K562 (cell line): ENCODE measurements around the gene EEA1. TPM values are rescaled to one million over a fixed set of nuclear protein-coding genes. Genes with fewer than 3 reads are reported as not detected.

ENCODE experiments used
- ATAC-seq: fragments of 200-7000 bp; cut with Tn5 transposase; 3 replicates; pipeline ENCODE4 v1.9.1; 2020; ENCODE audit warnings: moderate library complexity
- BruUV-seq: library from RNA; stranded (reverse); fragments of 400-500 nt; replicated peaks from 2 replicates; lab custom pipeline; 2021; lab: Mats Ljungman, UMichigan
- CTCF ChIA-PET: fragments of 300-600 bp; formaldehyde crosslinking; extraction: SDS; loops from one replicate; lab custom pipeline; 2021; ENCODE audit warnings: low intra/inter-chr PET ratio; lab: Yijun Ruan, JAX
- POLR2A ChIA-PET: fragments of 300-600, 350-650 bp; sonication (Branson Sonifier 250); formaldehyde crosslinking; extraction: SDS; loops from one replicate; lab custom pipeline; 2021; ENCODE audit warnings: antibody characterized with exemption, inconsistent platforms; lab: Yijun Ruan, JAX
- DNase-seq, 4 experiments: peaks; one replicate each; pipeline versions ENCODE4 v3.0.0 to v3.0.0-alpha.2; 2011 to 2018; ENCODE audit warnings: low spot score in 3 of 4, mixed read lengths in 3 of 4; ENCODE audit errors: extremely low read depth in 1 of 4
- FAIRE-seq: peaks from 2 replicates; lab custom pipeline; 2011; peaks lifted over from hg19 to GRCh38; lab: Jason Lieb, UNC
- H2AFZ ChIP-seq: 2 replicates; pipeline ENCODE4 v1.6.0; 2011; ENCODE audit warnings: low read depth, low read length, control low read depth, inconsistent platforms
- H3K27ac ChIP-seq: fragments of 200-600 bp; 3 replicates; pipeline ENCODE4 v1.8.0; 2011; ENCODE audit warnings: low read depth, mild to moderate bottlenecking, control low read depth, inconsistent platforms, low read length, moderate library complexity, mixed read lengths; ENCODE audit errors: extremely low read depth
- H3K27me3 ChIP-seq, 2 experiments: fragments of 300-600 bp in 1 of 2; 2 replicates in 1 of 2; 3 replicates in 1 of 2; pipeline versions ENCODE4 v1.6.0 to v1.8.0; 2011; ENCODE audit warnings: inconsistent platforms in 2 of 2, low read length in 2 of 2, mild to moderate bottlenecking in 1 of 2, mixed read lengths in 1 of 2, moderate library complexity in 1 of 2; ENCODE audit not compliant: control insufficient read depth in 2 of 2, insufficient read depth in 2 of 2
- H3K36me3 ChIP-seq: fragments of 300-600 bp; 3 replicates; pipeline ENCODE4 v1.8.0; 2011; ENCODE audit warnings: mild to moderate bottlenecking, low read length, inconsistent platforms; ENCODE audit not compliant: control insufficient read depth, insufficient read depth
- H3K4me1 ChIP-seq, 2 experiments: fragments of 200-600 bp in 1 of 2; replicated peaks in 1 of 2; 2 replicates in 1 of 2; 3 replicates in 1 of 2; pipeline versions ENCODE4 v1.5.1 to v1.8.0; 2011; ENCODE audit warnings: inconsistent platforms in 2 of 2, low read length in 2 of 2, mild to moderate bottlenecking in 1 of 2, mixed read lengths in 1 of 2, moderate library complexity in 1 of 2; ENCODE audit not compliant: control insufficient read depth in 2 of 2, insufficient read depth in 2 of 2
- H3K4me2 ChIP-seq: 2 replicates; pipeline ENCODE4 v1.6.1; 2011; ENCODE audit warnings: low read length, control low read depth, inconsistent platforms, mixed read lengths; ENCODE audit not compliant: insufficient read depth
- H3K4me3 ChIP-seq: fragments of 200-600 bp; sonication (generic), shearing (Covaris generic); 2 replicates; pipeline ENCODE4 v1.5.1; 2016; ENCODE audit warnings: control low read depth, inconsistent platforms
- H3K79me2 ChIP-seq: fragments of 200-600 bp; 3 replicates; pipeline ENCODE4 v1.8.0; 2011; ENCODE audit warnings: low read length, inconsistent platforms; ENCODE audit not compliant: control insufficient read depth, insufficient read depth
- H3K9ac ChIP-seq, 2 experiments: 2 replicates each; pipeline versions ENCODE4 v1.6.0 to v1.6.1; 2011; ENCODE audit warnings: low read depth in 2 of 2, low read length in 2 of 2, control low read depth in 1 of 2, inconsistent platforms in 1 of 2, mild to moderate bottlenecking in 1 of 2, mixed read lengths in 1 of 2; ENCODE audit not compliant: insufficient read depth in 1 of 2
- H3K9me1 ChIP-seq: one replicate; pipeline ENCODE4 v1.6.0; 2011; ENCODE audit warnings: inconsistent platforms, mild to moderate bottlenecking, low read length, moderate library complexity; ENCODE audit not compliant: control insufficient read depth, insufficient read depth
- H3K9me3 ChIP-seq: replicated peaks from 2 replicates; pipeline ENCODE4 v1.5.1; 2011; ENCODE audit warnings: low read depth, low read length, inconsistent platforms; ENCODE audit not compliant: control insufficient read depth, insufficient read depth
- H4K20me1 ChIP-seq: replicated peaks from 2 replicates; pipeline ENCODE4 v1.6.1; 2011; ENCODE audit warnings: low read length, inconsistent platforms, mixed read lengths; ENCODE audit not compliant: control insufficient read depth, insufficient read depth
- MYNN ChIP-seq, 2 experiments: sonication (generic); formaldehyde crosslinking in 1 of 2; IDR thresholded peaks; 2 replicates each; pipeline versions ENCODE4 v1.5.0 to v1.6.1; 2016 to 2020; ENCODE audit warnings: antibody characterized with exemption in 1 of 2, missing genetic modification reagents in 1 of 2
- ZNF398 ChIP-seq: fragments of 250-450 bp; sonication (Bioruptor Pico); IDR thresholded peaks from 2 replicates; pipeline ENCODE4 v1.8.0; 2021; ENCODE audit warnings: moderate library complexity, mild to moderate bottlenecking, inconsistent platforms
- WGBS: fragments of 100-300 bp; shearing (Covaris generic); methylation state at CpG from one replicate; pipeline ENCODE4 v1.1.6; 2016; ENCODE audit warnings: low coverage, mixed read lengths; ENCODE audit not compliant: insufficient coverage; ENCODE audit errors: missing lambda C conversion rate; 5-methylcytosine and 5-hydroxymethylcytosine counted together
- in situ Hi-C: fragments of 300-500 bp; cut with MboI; formaldehyde crosslinking; loops from 4 replicates; pipeline ENCODE4 v1.15.0; 2018; ENCODE audit warnings: inconsistent platforms, mixed read lengths
- intact Hi-C: fragments of 100-400 bp; cut with micrococcal nuclease; formaldehyde crosslinking; loops from 2 replicates; pipeline ENCODE4 v1.14.2; 2022
- polyA plus RNA-seq, 8 experiments: library from polyadenylated mRNA; depleted of rRNA in 4 of 8; stranded (reverse) in 5 of 8; unstranded in 3 of 8; fragments of >200 nt; fragmentation: Nextera tagmentation in 2 of 8; fragmentation: Illumina TruSeq in 1 of 8; extraction: Ambion mirVana in 2 of 8; extraction: Trizol in 1 of 8; gene quantifications; 2 replicates each; pipeline versions ENCODE4 v1.2.1 to v1.2.3, GENCODE V29; 2011 to 2014; ENCODE audit warnings: inconsistent platforms in 1 of 8, missing spikeins in 1 of 8
- total RNA-seq, 7 experiments: library from RNA; depleted of rRNA in 6 of 7; stranded (reverse); fragments of >200 nt in 6 of 7; fragmentation: Illumina TruSeq in 2 of 7; extraction: Trizol in 2 of 7; gene quantifications; 2 replicates each; pipeline versions ENCODE4 v1.2.1 to v1.2.3, GENCODE V29; 2011 to 2021; ENCODE audit warnings: low replicate concordance in 1 of 7

The EEA1 gene
- total and polyA plus RNA-seq, 9 of the 15 experiments (the other 6 are each of a cell fraction or from before 2014, with no cell fraction given), result 3.5 to 17.1 (median 7.5) TPM

- no TSS peak for BruUV-seq
- WGBS, result 66% methylated on average over 4 of the region's 4 CpGs
- Histone ChIP-seq H3K4me3 (no peak overlapping the region), H3K4me1 (peaks cover 8 to 15% of the 10 kb centered on the region in 2 experiments; a peak in 3 of 5 replicates), H2AFZ (no peak overlapping the region), H4K20me1 (0 out of 2 replicates have a peak, but pooled peaks cover 4% of the 10 kb centered on the region), H3K36me3 (peaks cover 6% of the 10 kb centered on the region; the same call in 2 of the 3 replicates), H3K27me3 (no peaks in the 10 kb centered on the region), H3K9me1 (no peaks in the 10 kb centered on the region), H3K9ac (no peak overlapping the region), H3K79me2 (peaks cover 62% of the 10 kb centered on the region), H3K9me3 (no peaks in the 10 kb centered on the region), H3K27ac (no peak overlapping the region), H3K4me2 (no peak overlapping the region)
- in situ Hi-C loops, result no loop called here
- intact Hi-C loops, result loop anchor here (5.0 to 10.0 kb wide), 4 partner anchors 84 to 388 kb away; no protein-coding TSS in a partner anchor
- ChIA-PET CTCF (no interaction called here), POLR2A (interaction anchor here (0.7 to 1.6 kb wide), 5 partner anchors 9 to 643 kb away, joined by 3 to 4 read pairs (median 3); no protein-coding TSS in a partner anchor)
- ATAC-seq (no peak), DNase-seq (no peak), FAIRE-seq (no peak)
- TF ChIP-seq ZNF398 (CRISPR knock-in tag) (no peak), MYNN (IDR thresholded peaks at IDR 0.05) (peak; percentile 82; the same call in 1 of the 2 replicates), MYNN (CRISPR knock-in tag; IDR thresholded peaks at IDR 0.05) (no peak)
Observed at GRCh38 chr12:92926549-92926948, 2.5 kb downstream of the EEA1 start.
